ENCODE data around the gene CA4.
"Not testable (repeated sequence)": the region's sequence is repeated elsewhere in the genome, so short reads cannot be mapped to it uniquely, and the experiment has no call there.

Gene CA4

GRCh38 chr17:60169921-60170817 is 20.4 kb downstream of the CA4 start:
- no peak for DNase-seq (ENCODE audit: low read depth)
- H3K4me3 ChIP-seq (ENCODE audit: low read depth, low read length) = no peak overlapping the region

GRCh38 chr17:60170835-60171752 is 21.3 kb downstream of the CA4 start:
- no peak for DNase-seq (ENCODE audit: low read depth)
- H3K4me3 ChIP-seq (ENCODE audit: low read depth, low read length) = no peak overlapping the region

DNA sequence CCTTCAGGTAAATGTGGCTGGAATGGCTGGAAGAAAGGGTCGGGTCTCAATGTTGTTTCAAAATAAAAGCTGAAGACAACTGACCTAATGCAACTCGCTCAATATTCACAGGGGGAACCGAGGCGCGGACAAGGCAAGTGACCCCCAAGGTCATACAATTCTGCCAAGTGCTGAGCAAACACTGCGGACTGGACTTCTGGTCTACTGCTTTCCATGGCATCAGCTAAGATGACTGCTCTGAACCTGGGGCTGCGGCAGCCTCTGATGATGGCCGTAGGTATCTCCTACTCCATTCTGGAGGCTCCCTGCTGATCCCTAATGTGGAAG is 21.9 kb downstream of the CA4 start:
- DNase-seq (ENCODE audit: low read depth) = no peak
- no peak overlapping the region for H3K4me3 ChIP-seq (ENCODE audit: low read depth, low read length)

DNA sequence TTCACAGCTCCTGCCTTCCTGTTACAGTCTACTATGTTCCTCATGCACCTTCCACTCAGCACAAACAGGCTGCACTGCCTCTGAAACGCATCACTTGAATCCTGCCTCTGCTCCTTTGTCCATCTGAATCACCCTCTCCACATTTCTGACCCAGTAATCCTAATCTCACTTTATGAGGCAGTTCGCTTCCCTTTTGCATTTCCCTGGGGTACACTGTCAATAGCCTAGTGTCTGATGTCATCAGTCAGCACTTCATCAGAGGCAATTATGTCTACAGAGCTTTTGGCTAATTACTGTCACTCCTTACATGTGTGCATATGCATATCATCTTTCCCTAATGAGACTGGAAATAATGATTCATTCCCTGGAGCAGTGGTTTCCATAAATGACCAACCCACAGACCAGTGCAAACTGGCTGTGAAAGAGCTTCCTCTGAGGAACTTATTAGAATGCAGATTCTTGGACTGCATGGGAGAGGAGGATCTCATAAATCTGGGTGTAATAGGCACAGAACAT is 23.6 kb downstream of the CA4 start:
- no peak for DNase-seq (ENCODE audit: low read depth)
- no peak overlapping the region for H3K4me3 ChIP-seq (ENCODE audit: low read depth, low read length)

DNA sequence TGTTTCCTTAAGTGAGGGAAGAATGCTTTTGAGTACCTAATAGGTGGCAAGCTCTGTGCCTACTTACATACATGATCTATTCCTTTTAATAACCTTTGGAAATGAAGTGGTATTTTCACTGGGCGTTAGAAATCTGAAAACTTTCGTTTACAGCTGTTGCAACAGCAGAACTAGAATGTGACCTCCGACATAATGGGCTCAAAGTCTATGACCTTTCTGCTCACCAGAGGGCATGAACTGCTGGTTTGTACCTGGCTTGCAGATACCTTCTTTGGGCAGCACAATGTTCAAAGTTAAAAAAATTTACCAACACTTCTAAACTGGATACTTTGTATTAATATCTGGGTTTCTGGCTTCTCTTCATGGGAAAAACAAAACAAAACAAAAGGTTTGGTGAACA is 24.3 kb downstream of the CA4 start:
- no peak overlapping the region for H3K4me3 ChIP-seq (ENCODE audit: low read depth, low read length)
- DNase-seq (ENCODE audit: low read depth) = no peak

- H3K4me3 ChIP-seq (ENCODE audit: low read depth, low read length); DNase-seq (ENCODE audit: low read depth): not testable (repeated sequence)
Observed at GRCh38 chr17:60174767-60175166, 25.0 kb downstream of the CA4 start.

DNA sequence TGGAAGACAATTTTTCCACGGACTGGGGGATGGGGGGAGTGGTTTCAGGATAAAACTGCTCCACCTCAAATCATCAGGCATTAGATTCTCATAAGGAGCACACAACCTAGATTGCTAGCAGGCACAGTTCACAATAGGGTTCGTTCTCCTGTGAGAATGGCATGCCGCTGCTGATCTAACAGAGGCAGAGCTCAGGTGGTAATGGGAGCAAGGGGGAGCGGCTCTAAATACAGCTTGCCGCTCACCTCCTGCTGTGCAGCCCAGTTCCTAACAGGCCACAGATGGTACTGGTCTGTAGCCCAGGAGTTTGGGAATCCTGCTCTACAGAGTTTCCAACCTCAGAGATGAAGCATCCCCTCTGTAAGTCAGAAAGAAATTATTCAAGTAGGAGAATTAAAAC is 27.0 kb downstream of the CA4 start:
- not testable (repeated sequence) for DNase-seq (ENCODE audit: low read depth); H3K4me3 ChIP-seq (ENCODE audit: low read depth, low read length)

DNA sequence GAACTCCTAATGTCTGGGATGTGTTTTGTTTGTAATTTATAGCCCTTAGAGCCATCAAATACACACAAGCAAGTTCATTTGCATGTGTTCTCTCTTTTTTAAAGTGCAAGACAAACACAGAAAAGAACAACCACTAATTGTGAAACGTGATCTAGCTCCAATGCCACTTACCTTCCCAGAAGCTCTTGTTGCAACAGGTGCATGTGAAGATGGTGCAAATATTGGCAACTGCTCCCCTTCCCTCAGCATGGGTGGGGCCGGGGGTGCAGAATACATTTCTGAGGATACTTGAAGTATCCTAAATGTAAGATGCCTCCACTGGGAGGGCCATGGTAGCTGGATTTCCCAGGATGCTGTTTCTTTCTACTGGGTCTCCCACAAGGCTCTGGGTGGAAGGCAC is 28.4 kb downstream of the CA4 start:
- DNase-seq (ENCODE audit: low read depth); H3K4me3 ChIP-seq (ENCODE audit: low read depth, low read length): not testable (repeated sequence)

GRCh38 chr17:60180380-60180779 is 30.6 kb downstream of the CA4 start:
- not testable (repeated sequence) for DNase-seq (ENCODE audit: low read depth)

DNA sequence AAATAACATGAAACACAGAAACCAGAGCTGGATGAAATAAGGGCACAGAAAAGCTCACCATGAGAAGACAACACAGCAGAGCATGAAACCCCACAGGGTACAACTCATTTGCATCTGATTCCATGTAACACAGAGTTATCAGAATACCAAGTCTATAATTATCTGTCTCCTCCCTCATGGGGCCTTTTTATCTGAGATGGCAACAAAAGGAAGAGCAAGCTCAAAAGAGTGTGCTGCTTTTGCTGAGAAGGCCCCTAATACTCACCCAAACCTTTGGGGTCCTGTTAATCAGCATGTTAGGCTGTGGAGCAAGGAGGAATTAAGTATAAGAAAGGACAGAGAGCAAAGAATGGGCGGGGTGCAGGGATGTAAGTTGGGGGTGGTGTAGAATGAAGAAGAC is 36.6 kb downstream of the CA4 start:
- DNase-seq (ENCODE audit: low read depth); H3K4me3 ChIP-seq (ENCODE audit: low read depth, low read length): not testable (repeated sequence)

More at GRCh38 chr17:60180380-60180779, 30.6 kb downstream of the CA4 start:
- not testable (repeated sequence) for H3K4me3 ChIP-seq (ENCODE audit: low read depth, low read length)

GRCh38 chr17:60186846-60187745 is 37.3 kb downstream of the CA4 start:
- H3K4me3 ChIP-seq (ENCODE audit: low read depth, low read length); DNase-seq (ENCODE audit: low read depth): not testable (repeated sequence)

DNA sequence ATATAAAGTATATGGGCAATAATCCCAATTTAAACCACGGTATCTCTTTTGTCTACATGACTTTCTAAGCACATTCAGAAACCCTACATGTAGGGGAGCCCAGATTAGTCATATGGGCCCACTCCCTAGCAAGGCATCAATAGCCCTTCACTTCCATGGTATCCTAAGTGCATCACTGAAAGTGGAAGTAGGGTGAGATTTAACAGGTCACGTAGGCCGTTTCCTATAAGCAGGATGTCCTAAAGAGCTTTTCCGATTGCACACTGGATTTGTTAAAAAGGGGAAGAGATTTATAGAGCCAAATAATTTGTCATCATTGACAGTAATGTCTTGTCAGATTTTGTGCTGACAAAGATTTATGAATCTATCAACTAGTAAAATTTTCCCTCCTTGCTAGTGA is 39.0 kb downstream of the CA4 start:
- no peak for DNase-seq (ENCODE audit: low read depth)
- H3K4me3 ChIP-seq (ENCODE audit: low read depth, low read length) = no peak overlapping the region

- DNase-seq (ENCODE audit: low read depth); H3K4me3 ChIP-seq (ENCODE audit: low read depth, low read length): not testable (repeated sequence)
Observed at GRCh38 chr17:60190032-60190431, 40.3 kb downstream of the CA4 start.

DNA sequence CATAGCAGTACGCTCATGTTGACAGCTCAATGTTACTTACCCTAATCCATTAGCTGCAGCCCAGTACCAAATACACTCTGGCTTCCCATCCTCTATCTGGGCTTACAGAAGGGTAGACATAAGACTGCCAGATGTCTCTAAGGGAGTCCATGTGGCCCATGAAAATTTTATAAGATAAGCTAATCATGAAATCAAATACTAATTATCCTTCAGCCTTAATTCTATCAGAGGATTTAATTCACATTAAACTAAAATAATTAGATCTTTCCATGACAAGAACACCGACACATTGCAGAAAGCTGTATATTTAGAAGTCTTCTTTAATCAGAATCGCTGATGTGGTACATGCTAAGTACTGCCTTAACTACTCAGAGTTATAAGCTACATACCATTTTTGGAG is 43.3 kb downstream of the CA4 start:
- H3K4me3 ChIP-seq (ENCODE audit: low read depth, low read length); DNase-seq (ENCODE audit: low read depth): not testable (repeated sequence)

- no peak overlapping the region for H3K4me3 ChIP-seq (ENCODE audit: low read depth, low read length)
Observed at GRCh38 chr17:60193482-60193881, 43.7 kb downstream of the CA4 start.

DNA sequence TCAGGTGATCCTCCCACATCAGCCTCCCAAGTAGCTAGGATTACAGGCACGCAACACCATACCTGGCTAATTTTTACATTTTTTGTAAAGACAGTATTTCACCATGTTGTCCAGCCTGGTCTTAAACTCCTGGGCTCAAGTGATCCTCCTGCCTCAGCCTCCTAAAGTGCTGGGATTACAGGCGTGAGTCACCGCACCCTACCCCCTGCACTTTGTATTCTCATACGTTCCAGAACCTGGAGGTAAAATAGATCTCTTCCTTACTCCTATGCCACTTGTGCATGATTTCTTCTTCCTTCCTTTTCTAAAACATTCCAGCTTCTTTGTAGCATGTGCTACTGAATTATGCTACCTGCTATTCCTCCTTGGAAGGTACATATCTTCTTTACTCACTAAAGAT is 44.4 kb downstream of the CA4 start:
- DNase-seq (ENCODE audit: low read depth); H3K4me3 ChIP-seq (ENCODE audit: low read depth, low read length): not testable (repeated sequence)

More at GRCh38 chr17:60193482-60193881, 43.7 kb downstream of the CA4 start:
- DNase-seq (ENCODE audit: low read depth) = no peak

- not testable (repeated sequence) for H3K4me3 ChIP-seq (ENCODE audit: low read depth, low read length); DNase-seq (ENCODE audit: low read depth)
Observed at GRCh38 chr17:60198630-60199029, 48.9 kb downstream of the CA4 start.

GRCh38 chr17:60205782-60206181 is 56.0 kb downstream of the CA4 start:
- DNase-seq (ENCODE audit: low read depth); H3K4me3 ChIP-seq (ENCODE audit: low read depth, low read length): not testable (repeated sequence)

DNA sequence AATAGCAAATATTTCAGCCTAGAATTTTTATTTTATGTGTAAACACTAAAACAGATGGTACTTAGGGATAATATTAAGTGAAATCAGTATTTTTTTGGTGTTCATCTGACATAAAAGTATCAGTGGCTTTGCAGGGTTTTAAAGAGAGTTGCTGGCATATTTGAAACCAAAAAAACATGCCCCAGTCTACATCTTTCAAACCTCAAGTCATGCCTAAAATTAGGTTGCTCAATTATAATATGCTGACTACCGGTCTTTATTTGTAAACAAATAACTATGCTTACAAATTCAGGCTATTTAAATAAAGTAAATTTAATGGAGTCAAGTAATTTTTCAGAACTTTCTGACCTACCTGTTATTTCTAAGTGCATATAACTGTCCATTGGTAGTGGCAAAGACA is 58.5 kb downstream of the CA4 start:
- DNase-seq (ENCODE audit: low read depth); H3K4me3 ChIP-seq (ENCODE audit: low read depth, low read length): not testable (repeated sequence)

Data from skeletal muscle cell (primary cell).